Activated CD8-positive, alpha-beta memory T cell treated with anti-CD3 and anti-CD28 coated beads, Interleukin-2, amount 50 U/mL, for 24 hours (primary cell): Measurements from ENCODE around the gene NTSR1.

Experiments used
- DNase-seq: peaks from one replicate; pipeline ENCODE4 v3.0.0-alpha.2; 2020; ENCODE audit errors: extremely low read depth

NTSR1 gene

DNA sequence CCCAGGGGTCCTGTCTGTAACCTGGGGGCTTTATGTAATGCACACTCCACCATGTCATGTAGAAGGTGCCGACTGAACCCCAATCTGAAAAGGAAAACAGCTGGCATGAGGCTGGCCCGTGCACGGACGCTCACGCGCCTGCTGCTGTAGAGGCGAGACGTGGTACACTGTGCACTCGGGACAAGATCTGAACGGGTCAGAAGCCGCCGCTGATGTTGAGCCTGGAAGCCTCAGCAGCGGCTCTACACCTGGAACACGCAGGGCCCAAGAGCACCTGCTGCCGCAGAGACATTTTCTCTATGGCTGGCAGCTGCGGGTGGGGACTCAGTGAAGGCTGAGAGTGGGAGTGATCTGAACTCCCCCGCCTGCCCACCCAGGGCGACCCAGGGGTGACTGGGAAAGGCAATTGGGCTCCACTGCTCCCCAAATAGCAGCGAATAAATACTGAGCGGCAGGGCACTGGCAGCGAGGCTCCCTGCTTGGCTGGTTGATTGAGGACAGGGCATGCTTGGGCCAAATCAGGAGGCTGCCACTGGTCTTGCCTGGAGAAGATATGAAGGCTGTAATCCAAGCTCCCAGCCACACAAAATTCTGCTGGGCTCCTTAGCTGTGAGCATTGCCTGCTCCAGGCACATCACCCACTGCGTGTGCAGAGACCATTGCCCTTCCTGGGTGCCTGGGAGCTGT lies 93.5 kb downstream of the NTSR1 start:
- no peak for DNase-seq

- DNase-seq: no peak
Observed at GRCh38 chr20:62804021-62804626, 95.5 kb downstream of the NTSR1 start.

- no peak for DNase-seq
Observed at GRCh38 chr20:62804627-62805154, 96.1 kb downstream of the NTSR1 start, which contains the start of gene OGFR. Gene OGFR (plus strand): TSS chr20:62804835. CDS start chr20:62804860, 25 bp downstream.

- DNase-seq: no peak
Observed at GRCh38 chr20:62805155-62805710, 96.6 kb downstream of the NTSR1 start.

DNA sequence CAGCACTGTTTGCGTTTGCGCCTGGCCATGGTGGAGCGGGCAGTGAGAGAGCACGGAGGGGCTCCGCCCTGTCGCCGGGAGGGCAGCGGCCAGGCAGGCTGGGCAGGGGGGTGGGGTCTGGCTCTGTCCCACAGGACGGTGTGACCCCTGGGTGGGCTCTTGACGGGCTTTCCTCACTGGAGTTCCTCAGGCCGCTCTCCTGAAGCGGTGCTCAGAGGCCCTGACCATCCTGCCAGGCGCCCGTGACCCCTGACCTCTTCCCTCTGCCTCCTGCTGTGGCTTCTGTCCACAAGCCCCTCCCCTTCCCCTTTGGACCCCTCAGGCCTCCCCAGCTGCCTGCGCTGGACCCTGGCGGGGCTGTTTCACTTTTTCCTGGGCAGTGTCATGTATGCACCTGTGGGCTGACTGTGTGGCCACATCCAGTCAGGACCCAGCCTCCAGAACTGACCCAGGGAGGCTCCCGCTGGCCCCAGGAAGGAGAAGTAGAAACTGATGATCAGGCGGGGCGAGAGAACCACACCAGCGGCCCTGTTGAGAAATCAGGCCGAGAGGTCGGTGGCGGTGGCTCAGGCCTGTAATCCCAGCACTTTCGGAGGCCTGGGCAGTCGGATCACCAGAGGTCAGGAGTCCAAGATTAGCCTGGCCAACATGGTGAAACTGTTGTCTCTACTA lies 97.2 kb downstream of the NTSR1 start:
- DNase-seq: no peak

GRCh38 chr20:62806383-62807050 lies 97.9 kb downstream of the NTSR1 start:
- no peak for DNase-seq

DNA sequence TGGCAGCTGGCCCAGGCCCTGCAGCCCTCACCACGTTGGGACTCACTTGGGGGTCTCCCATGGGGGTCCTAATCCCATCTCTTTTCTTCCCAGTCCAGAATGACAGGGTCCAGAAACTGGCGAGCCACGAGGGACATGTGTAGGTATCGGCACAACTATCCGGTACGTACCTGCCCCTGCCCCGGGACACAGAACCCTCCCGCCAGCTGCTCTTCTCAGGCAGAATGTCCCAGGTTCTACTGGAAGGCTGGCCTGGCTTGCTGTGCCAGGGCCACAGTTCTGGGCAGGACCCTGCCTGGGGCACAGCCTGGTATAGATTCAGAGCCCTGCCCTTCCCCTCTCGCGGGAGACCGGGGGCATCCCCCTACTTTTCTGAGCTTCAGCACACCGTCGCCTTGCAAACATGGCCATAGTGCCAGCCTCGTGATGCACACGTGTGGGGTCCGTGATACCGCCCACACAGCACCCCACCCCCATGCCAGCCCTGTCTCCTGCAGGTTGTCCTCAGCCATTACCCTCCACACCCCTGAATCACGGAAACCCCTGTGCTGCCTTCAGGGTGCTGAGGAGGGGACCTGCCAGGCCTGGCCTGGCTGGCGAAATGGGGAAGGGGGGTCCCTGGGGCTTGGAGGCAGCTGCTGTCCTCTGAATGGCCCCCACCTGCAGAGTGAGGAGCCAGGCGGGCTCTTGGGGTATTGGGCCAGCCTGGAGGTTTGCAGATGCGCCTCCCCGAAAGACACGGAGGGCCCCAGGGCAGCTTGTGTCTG lies 99.0 kb downstream of the NTSR1 start:
- DNase-seq: no peak

- no peak for DNase-seq
Observed at GRCh38 chr20:62808211-62808865, 99.7 kb downstream of the NTSR1 start.

DNA sequence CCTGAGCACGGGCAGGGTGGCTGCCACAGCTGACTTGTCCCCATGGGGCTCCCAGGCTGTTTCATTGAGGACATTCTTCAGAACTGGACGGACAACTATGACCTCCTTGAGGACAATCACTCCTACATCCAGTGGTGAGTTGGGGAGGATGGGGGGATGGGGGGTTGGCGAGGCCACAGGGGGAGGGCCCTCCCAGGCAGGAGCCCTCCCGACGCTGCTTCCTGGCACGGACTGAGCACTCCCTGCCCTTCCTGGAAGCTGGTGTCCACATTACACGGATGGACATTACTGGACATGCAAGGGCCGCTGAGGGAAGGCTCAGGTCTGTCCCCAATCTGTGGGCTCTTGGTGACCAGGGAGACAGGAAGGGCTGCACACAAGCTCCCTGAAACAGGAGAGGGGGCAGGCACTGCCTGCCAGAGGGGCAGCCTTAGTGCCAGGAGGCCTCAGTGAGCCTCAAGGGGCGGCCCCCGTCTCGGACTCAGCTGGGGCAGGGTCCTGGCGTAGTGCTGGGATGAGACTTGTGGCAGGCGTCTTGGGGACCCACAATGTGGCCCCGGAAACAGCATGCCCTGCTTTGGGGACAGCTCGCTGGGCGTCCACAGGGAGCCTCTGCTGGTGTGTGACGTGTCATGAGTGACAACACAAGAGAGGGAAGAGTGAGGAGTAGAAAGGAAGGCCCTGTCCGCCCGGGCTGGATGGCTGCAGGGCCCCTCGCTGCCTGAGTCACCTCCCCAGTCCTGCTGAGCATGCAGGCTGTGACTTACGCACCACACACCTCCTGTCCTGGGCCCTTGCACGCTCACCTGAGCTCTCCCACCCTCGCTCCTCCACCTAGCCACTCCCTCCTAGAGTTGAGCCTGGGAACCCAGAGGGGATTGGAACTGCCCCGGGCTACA lies 101.1 kb downstream of the NTSR1 start:
- DNase-seq: no peak

DNA sequence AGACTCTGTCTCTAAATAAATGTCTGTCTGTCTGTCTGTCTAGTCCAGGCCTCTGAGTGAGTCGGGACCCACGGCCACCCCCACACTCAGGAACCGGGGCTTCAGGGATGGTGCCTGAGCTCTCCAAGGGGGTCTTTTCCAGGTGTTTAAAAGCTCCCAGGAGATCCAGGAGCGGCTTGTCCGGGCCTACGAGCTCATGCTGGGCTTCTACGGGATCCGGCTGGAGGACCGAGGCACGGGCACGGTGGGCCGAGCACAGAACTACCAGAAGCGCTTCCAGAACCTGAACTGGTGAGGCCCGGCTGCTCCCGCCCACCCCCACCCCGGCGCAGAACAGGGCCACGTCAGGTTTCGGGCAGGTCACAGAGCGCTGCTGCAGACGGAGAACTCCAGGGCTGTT lies 102.7 kb downstream of the NTSR1 start:
- no peak for DNase-seq

DNA sequence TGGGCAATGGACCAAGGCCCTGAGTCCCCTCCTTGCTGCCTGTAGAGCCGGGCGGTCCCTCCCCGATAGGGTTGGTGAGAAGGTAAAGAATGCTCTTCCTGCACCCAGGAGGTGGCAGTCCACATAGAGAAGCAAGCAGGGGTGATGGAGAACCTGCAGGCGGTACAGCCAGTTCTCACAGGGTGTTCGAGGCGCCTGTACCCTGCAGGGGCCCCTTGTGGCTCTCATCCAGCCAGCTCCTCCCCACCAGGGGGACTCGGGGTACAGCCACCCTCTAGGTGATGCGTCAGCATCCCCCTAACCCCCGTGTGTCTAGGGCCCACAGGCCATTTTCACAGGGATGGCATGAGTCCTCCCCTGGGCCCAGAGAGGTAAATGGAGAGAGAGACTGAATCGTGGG lies 103.1 kb downstream of the NTSR1 start:
- DNase-seq: no peak
